HG02884 (cell line): ENCODE data around the gene TOLLIP.

Experiments used
- ATAC-seq: cut with Tn5 transposase; IDR thresholded peaks from one replicate; pipeline ENCODE4 v1.9.1; 2021; ENCODE audit warnings: mild to moderate bottlenecking, moderate library complexity; ENCODE audit not compliant: unreplicated experiment

The TOLLIP gene

DNA sequence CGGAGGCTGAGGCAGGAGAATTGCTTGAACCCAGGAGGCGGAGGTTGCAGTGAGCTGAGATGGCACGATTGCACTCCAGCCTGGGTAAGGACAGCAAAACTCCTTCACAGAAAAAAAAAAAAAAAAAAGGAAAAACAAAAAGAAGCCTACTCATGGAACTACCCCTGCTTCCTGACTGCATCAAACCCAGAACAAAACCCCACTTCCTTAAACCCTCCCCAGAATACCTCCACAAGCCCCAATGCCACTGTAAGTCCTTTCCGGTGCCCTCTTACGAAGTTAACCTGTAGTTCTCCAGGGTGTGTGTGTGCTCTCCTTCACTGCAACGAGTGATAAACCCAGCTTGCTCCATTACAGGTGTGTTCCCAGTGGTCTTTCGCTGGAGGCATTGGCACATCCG lies 8.6 kb upstream of the TOLLIP start:
- no peak for ATAC-seq

DNA sequence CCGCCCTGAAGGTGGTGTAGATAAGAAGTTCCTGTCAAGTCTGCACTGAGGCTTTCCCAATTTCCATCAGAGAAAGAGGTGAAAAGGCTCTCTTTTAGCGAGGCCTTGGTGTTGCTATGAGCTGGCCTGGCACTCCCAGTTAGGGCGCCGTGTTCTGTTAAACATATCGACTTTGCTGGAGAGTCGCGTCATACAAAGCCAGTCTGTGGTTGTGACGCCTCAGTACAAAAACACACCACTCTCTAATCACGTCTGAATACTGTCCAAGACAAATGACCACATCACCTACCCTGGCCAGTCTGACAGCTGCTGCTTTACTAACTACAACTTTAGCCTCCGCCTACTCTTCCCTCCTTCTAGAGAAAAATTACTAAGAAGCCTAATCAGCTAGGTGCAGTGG lies 8.0 kb upstream of the TOLLIP start:
- ATAC-seq = no peak

DNA sequence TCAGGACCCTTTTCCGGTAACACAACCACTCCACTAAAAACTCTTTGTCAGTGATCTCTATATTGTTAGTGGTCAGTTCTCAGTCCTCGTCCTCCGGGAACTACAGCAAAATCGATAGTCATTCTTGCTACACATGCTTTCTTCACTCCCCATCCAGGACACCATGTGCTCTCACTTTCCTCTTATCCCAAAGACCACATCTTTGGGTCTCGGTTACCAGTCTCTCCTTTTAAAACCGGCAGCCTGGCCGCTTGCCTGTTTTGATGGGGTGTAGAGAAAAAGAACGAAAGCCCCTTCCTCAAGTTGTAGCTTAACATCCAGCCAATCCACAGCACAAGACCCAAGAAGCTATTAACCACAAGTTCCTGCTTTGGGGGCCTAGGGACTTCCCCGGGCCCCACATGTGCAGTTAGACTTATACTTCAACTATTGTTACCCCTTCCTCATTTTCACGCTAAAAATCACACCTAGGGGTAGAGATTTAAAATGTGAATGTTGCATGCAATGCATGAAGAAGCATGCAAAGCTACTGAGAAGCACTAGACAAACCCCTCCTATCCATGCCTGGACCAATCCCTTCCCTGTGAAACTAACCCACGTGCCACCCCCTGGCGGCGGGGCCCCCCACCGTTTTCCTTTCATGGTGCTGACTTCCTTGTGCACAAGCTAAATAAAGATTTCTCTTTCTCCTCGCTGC lies 1.5 kb upstream of the TOLLIP start:
- no peak for ATAC-seq

DNA sequence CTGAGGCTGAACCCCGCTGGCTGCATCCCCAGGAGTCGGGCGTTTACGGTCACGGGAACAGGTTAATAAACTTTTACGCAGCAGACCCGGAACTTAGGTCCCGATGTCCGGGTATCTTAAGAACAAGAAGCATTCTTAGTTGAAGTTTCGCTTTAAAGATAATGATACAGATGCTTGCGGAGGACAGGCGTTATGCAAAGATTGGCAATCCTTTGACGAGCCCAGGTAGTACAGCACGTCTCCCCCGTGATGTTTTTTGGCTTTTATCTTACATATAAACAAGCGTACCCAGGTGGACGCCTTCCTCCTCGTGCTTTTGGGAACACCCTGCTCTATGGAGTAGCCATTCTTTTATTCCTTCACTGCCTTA lies 871 bp upstream of the TOLLIP start:
- ATAC-seq = no peak

DNA sequence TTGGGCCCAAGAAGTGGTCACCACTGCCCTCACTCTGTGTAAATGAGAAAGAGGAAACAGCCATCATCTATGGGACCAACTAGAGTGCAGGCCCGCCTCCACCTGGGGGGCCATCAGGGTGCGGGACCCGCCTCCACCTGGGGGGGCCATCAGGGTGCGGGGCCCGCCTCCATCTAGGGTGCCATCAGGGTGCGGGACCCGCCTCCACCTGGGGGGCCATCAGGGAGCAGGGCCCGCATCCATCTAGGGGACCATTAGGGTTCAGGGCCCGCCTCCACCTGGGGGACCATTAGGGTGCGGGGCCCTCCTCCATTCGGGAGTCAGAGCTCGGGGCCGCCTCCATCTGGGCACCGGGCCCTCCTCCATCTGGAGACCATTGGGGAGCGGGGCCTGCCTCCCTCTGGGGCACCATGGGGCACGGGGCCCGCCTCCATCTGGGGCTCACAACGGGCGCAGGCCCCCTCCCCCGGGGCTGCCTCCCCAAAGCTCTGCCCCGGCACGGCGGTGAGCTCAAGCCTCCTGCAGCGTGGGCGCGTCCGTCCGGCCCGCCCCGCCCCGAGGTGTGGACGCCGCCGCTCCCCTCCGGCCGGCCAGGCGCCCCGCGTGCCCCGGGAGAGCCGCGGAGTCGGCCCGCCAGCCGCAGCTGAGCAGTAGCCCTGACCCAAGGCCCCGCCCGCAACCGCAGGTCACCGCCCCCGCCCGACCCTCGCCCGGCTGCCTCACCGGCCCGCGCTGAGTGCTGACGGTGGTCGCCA lies 512 bp downstream of the TOLLIP start:
- peak; percentile 31 for ATAC-seq

DNA sequence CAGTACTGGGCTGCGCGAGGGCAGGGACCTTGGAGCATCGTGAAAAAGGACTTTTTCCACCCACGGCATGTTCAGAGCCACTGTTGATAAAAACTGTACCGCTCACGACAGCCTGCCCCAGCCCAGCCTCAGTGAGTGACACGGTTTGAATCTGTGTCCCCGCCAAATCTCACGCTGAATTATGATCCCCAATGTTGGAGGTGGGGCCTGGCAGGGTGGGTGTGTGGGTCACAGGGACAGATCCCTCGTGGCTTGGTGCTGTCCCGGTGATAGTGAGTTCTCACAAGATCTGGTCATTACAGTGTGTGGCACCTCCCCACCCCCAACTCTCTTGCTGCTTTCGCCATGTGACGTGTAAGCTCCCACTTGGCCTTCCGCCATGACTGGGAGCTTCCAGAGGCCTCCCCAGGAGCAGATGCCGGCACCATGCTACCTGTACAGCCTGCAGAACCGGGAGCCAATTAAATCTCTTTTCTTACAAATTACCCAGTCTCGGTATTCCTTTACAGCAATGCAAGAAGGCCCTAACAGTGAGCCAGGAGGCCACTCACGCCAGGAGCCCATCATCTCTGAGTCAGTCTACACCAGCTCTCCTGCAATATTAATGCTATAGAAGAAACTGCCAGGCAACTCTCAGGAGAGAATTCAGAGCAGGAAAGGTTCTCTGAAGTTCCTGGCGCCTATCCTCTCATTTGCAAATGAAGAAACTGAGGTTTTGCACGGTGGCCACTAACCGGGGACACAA lies 1.3 kb downstream of the TOLLIP start:
- no peak for ATAC-seq

DNA sequence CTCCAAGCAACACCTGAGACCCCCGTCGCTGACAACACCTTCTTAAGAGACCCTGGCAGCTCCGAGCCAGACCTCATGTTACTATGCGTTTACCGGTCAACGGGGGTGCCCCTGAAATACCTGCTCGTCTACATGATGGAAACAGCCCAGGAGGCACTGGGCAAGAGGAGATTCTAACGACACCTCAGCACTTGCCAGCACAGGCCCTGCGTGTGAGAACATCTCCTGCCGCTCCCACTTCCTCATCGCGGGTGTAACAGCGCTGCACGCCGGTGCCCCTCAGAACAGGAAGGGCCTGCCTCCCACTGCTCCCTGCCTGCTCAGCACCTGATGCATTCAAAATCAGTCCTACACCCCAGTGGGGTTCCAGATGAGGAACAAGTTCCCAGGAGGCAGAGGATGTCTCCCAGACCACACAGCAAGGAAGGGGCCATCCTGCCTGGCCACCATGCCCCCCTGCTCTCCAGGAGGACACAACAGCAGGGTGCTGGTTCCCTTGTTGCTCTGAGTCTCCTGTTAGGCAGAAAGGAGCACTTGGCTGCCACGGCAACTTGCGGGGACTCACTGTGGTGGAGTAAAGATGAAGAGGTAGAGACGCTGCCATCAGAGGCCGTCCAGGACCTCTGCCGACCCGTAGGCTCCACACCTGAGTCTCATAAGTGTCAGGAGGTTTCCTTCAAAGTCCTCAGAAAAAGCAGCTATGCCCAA lies 2.1 kb downstream of the TOLLIP start:
- no peak for ATAC-seq

DNA sequence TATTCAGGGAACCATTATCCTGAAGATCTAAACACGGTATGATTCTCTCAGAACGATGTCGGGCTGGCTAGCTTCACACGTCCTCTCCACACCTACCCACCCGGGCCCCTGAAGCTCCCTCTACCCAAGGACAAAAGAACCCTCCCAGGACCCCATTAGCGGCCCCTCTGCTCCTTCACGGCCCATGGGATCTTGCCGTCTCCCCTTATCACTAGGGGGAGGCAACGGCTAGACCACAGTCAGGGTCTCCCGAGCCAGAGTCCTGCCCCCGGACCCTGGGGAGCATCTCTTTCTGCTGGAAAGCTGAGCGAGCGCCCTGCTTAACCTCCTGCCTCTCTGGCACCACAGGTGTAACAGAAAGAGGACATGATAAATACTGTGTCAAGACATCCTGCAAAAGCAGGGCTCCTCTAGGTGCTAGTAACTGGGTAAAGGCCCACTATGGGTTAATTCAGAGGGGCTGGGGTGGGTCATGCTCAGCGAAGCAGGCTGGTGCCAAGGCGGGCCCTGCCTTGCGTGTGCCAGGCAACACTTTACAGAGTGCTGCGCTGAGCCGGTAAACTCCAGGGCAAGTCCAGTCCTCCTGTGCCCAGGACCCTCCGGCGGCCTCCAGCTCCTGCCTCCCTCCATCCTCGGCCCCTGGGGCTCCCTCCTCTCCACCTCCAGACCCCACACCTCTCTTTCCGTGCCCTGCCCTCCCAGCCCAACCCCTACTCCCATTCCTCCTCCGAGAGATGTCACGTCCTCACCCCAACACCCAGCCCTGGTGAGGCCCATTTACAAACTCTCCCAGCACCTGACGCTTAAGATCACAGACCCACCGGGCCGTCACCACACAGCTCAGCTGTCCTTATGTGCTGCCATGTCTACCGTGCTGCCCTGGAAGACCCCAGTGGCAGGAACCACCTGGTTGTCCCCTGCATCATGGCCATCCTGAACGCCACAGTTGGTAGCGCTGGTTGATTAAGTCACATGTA lies 3.0 kb downstream of the TOLLIP start:
- ATAC-seq = no peak

DNA sequence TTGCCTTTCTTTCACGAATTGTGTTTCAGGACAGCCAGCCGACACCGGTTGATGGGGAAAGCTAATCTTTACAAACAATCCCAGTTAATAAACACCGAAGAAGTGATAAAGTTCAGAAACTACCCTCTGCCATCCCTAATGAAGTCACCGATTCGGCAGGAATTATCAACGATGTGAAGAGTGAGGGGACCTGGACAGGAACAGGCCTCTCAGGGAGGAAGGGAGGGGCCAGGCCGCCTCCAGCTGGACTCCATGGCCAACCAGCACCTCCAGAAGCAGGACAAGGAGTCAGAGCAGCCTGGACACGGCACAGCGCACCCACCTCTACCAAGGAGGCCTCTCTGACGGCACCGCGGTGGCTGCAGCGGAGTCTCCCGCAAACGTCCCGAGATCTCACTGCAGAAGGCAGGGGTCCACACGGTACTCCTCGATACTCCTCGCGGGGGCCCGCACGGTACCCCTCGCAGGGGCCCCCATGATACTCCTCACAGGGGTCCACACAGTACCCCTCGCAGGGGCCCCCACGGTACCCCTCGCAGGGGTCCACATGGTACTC lies 3.9 kb downstream of the TOLLIP start:
- ATAC-seq = no peak

DNA sequence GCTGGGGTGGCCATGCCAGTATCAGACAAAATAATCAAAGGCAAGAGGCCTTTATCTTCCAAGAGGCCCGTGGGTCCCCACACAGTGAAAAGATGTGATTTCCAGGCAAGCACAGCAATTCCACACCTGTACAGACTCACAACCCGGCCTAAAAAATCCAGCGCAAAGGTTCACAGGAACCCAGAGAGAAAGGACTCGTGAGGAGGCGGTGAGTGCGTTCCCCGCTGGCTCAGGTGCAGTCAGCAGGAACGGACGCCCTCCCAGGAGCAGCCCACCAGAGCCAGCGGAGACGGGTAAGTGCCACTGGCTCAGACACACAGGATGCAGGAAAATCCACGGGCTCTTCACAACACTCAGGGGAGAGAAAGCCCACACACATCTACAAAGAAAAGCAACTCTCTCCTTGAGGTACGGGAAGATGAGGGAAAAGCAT lies 4.4 kb downstream of the TOLLIP start:
- no peak for ATAC-seq

DNA sequence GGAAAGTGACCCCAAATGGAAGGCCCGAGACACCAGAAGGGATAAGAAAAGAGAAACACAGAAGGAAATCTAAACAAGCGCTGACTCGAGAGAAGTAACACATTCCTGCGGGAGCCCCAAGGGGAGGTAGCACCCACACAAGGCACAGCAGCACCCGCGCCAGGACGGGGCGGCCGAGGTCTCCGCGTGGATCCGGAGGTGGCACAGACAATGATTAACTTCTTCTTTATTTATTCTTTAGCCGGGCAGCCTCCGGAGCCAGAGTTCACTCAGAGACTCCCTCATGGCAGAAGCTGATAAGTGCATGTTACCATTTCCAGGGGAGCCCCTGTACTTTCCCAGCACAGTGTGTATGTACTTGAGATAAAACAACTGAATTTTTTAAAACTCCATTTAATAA lies 5.1 kb downstream of the TOLLIP start:
- ATAC-seq = no peak

DNA sequence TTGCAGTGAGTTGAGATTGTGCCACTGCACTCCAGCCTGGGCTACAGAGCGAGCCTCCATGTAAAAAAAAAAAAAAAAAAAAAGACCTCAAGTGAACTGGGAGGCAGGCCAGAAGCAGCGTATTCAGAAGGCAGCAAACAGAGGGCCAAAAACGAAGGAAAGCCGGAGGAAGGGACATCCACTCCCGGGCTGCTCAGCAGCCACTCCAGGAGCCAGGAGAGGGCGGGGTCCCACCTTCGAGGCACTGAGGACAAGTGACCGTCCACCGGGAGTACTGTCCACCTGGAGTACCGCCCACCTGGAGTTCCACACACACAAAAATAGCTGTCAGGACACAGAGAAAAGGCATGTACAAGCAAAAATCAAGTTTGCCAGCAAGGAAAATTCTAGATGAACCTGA lies 5.5 kb downstream of the TOLLIP start:
- ATAC-seq = no peak

DNA sequence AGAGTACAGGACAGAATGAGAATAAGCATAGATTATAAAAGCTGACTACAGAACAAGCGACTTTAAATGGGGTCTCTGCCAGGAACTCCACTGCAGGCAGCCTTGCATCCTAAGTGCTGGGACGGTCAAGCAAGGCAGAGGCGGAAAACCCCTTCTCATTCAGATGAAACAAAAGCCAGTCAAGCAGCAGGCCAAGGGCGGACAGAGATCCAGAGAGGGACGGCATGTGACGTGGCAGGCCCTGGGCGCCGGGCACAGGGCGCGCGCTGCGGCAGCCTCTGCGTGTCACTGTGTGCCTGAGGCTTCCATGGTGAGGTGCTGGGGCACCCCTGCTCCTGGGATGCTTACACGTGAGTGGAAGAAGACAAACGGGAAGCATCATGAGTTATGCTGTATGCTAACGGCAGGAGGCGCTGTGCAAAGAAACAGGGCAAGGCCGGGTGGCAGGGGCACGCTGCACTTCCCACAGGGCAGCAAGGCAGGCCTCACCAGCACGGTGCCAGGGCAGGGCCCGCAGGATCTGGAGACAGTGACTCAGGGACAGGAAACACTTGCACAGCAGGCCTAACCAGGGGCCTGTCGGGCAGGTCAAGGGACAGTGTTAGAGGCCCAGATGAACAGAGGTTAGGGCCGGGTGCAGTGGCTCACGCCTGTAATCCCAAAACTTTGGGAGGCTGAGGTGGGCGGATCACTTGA lies 6.2 kb downstream of the TOLLIP start:
- ATAC-seq = no peak

DNA sequence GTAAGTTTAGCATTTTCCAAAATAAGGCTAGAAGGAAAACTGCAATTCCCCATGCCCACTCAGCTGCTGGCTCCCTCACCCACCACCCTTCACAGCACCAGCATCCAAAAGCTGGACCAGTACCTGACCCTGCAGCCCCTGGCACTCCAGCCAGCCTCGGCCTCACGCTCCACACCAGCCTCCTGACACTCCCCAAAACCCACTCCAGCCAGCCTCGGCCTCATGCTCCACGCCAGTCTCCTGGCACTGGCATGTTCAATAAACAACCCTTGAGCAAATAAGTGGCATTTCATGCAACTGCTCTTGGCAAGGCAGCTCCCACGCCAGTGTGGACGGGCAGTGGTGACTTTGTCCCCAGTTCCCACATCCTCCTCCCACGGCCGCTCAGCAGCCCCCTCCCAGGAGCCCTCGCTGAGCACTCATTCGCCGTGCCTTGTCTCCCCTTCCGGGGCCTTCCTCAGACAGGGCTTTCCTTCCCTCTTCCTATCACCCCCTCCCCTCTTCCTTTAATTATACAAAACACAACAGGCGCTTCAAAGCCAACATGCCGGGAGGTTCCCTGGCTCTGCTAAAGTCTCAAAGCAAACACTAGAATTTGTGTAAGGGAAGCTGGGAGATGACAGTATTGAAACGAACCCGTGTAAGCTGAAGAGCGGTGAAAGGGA lies 6.8 kb downstream of the TOLLIP start:
- ATAC-seq = no peak

DNA sequence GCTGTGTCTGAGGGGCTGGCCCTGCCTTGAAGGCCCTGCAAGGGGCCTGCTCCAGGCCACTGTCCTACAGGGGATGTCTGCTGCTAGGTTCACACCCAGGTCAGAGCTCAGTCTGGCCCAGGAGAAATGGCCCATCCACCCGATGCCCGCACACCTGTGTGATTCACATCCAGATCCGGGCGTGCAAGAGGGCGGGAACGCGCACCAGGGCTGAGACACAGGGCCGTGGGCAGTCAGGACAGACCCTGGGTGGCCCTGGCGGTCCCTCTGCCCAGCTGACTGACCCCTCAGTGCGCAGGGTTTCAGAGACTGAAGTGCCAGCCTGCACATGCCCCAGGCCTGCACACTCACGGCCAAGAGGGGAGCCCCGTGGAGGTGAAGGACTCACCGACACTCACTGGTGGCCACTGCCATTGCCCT lies 7.4 kb downstream of the TOLLIP start:
- no peak for ATAC-seq

DNA sequence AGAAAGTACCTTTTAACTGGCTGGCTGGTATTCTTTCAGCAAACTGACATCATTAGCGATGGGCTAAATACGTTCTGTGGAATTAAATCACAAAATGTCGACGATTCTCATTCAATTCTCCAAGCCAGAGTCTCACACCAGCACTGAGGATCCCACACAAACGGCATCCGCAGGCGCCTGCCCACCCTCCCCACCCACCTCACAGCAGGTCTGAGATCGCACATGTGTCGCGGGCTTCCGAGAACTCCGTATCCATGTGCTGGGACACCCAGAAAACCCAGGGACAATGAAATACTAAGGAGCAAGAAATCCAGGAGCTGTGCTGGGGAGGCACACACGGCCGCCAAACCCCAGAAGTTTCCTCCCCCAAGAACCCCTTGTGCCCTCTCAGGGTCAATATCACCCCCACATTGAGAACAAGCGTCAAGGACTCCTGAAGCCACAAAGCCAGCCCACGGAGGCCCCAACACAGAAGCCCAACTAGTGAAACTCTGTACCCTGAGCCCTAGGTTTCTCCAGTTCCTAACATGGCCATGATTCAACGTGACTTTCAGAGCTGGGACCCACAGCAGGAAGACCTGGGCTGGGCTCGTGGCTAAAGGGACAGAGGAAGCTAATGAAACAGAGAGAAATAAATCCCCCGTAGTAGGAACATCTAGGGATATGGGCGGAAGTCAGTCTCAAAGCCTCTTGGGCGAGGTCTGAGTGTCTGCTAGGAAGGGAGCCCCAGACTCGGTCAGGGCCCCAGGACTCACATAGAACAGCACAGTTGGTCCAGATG lies 8.0 kb downstream of the TOLLIP start:
- ATAC-seq = no peak

DNA sequence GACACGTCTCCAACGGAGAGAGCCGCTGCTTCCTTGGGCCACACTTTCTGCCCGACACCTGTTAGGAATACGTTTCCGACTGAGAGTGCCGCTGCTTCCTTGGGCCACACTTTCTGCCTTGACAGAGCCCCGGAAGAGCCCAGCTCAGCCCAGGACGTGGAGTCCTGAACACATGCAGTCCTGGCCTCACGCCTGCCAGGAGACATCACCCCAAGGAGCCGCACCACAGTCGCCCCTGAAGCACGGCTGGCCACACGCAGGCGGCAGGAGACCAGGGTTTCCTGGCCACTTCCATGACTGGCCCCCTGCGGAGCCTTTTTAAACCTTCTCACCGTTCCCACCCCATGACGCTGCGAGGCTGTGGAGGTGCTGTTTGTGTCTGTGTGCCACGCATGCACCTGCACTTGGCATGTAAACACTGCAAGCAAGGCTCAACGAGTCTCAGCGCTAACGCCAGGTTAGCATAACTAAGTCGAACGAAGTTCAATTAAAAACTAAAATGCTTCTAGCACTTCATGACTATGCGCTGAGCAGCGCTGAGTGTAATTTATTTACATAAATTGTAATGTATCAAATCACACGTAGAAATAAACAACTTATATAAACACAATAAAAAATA lies 8.8 kb downstream of the TOLLIP start:
- no peak for ATAC-seq

DNA sequence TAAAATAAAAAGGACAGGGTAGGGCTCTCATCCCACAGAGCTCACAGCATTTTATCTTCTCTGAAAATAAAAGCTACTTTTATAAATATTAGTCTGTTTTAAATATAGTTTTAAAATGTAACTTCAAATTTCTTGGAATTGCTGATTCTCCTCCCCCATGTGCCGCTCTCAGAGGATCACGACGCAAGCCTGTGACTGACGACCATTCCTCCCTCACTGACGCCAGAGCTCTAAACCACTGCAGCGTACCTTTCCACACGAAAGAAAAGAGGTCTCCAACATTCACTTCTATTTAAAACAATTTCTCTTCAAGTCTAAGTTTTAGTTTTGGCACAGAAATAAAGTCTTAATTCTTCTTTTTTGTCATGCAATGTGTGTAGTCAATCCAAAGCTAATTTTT lies 9.3 kb downstream of the TOLLIP start:
- ATAC-seq = no peak
